ENCODE data around the gene MGAT4C.

DNA sequence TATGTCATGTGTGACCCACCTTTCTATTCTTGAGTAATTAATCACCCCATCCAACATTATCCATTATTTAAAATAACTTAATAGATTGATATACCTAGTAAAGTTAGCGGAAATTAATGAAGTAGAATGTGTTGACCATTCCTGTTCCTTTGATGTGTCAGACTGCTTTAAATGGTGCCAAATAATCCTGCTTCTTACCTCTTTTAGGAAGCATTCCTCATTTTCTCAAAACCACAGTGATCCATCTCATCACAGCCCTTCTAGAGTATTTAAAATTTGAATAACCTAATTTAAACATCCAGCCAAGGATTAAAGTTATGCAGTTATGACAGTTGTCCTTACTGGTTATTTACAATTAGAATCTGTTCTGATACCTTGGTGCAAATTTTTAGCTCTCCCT lies 6.9 kb downstream of the MGAT4C start:
- TF ChIP-seq POLR2A (IDR thresholded peaks at IDR 0.05; ENCODE audit: low read depth, low read length) (no peak), POU2F2 (IDR thresholded peaks at IDR 0.05; ENCODE audit: low read depth, low read length) (no peak), POLR2AphosphoS5 (IDR thresholded peaks at IDR 0.05; ENCODE audit: low read depth, low read length) (no peak)
